HG02642 (cell line): ENCODE data around the gene BTF3L4.

Experiments used
- ATAC-seq: cut with Tn5 transposase; IDR thresholded peaks from one replicate; pipeline ENCODE4 v1.9.1; 2021; ENCODE audit warnings: mild to moderate bottlenecking; ENCODE audit not compliant: unreplicated experiment, poor library complexity

BTF3L4 gene

DNA sequence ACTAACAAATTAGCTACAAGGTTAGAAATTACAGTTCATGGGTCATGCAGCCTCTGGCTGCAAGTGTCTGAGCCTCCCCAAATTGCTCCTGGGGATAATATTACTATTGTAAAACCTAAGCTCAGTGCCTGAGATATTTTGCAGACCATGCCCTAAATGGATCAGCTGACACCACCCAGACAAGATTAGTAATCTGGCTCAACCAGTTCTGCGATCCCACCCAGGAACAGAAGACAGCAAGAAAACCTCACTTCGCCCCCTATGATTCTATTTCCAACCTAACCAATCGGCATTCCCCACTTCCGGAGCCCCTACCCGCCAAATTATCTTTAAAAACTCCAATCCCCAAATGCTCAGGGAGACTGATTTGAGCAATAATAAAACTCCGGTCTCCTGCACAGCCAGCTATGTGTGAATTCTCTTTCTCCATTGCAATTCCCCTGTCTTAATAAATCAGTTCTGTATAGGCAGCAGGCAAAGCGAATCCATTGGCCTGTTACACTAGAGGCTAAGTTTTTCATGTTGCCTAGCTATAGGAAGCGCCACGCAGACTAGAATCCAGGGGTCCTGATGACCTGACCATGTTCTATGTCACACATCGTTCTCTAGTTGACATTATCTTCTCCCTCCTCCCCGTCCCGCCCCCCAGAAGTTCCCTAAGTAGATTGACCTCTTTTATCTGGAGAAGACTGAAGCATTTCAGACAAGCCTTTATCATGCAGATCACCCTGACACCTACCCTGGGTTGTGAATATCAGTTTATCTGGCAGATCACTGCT is 63.4 kb downstream of the BTF3L4 start:
- ATAC-seq: no peak

DNA sequence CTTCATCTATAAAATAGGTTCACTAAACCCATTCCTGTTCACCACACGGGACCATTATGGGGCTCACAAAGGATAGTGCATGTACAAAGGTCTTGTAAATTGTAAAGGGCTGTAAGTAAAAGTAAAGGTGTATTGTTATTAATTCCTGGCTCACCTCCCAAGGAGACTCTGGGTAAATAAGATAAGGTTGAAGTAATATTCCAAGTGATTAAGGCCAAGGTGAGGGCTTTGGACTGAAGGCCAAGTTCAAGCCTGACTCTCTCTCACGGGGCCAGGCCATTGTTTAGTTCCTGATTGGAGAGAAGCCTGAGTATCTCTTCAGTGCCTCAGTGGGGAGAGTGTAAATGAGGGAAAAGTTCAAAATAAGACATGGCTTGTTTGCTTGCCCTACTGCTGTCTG is 66.3 kb downstream of the BTF3L4 start:
- no peak for ATAC-seq

DNA sequence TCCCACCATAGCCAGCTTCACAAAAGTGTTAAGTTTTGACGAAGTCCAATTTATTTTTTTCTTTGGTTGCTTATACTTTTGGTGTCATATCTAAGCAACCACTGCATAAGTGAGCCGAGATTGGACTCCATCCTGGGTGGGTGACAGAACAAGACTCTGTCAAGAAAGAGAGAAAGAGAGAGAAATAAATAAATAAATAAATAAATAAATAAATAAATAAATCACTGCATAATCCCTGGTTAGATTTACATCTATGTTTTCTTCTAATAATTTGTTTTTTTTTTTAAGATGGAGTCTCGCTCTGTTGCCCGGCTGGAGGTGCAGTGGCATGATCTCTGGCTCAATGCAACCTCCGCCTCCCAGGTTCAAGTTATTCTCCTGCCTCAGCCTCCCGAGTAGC is 67.5 kb downstream of the BTF3L4 start:
- no peak for ATAC-seq

DNA sequence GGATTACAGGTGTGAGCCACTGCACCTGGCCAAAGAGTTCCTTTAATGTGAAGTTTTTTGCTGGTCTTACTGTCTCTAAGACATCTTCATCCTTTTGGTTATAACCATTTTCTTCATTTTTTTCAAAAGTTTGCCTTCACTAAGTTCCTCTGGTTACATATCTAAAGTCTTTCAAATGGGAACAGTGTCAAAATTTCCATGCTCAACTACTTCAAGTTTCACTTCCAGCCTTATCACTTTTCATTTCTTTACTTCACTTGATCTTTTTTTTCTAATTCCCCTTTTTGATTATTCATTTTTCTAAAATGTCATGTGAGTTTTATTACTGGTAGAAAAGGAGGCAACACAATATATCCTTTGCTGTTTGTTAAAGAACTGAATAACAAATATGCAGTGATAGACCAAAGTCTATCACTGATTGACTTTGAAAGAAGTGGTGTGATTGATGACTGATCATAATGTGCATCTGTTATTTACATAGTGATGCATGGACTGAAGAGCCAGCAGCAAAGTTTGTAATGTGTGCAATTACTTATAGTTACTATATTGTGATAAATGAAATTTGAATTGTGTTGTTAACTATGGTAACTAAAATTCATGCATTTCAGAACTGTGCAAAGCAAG is 69.8 kb downstream of the BTF3L4 start:
- ATAC-seq: no peak

DNA sequence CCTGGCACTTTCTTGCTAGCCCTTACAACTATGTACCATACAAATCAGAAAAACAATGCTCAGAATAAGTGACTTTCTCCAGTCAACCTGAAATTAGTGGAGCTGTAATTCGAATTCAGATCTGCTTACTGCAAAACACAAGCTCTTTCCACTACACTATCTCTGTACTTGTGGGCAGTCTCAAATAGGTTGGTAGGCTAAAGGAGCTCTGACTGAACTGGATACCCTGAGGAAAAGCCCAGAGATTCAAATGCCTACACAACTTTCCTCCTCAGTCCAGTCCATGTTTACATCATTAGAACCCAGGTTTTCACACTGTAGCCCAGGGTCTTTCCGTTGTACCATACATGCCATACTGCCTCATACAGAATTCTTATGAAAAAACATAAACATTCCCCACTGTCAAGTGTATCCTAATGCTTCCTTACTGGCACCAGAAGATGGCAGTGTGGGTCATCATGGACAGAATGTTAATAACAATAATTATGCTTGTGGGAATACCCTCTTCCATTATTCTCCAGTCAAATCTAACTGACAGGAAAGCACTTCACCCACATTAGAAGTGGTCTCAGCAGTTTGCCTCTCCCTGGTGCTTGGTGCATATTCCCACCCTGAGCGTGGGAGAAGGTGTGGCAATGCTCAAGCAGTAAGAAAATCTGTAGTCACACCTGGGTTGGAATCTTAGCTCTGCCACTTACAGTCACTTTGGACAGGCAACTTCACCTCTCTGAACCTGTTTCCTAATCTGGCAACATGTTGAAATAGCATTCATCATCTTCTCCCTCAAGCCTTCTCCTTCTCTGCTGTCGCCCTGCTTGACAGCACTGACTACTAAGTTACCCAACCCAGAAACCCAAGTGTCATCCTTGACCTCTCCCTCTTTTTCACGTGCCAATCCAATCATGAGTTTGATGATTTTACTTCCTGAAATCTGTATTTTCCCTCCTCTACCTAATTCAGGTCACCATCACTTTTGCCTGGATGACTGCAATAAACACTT is 71.4 kb downstream of the BTF3L4 start:
- ATAC-seq: no peak

DNA sequence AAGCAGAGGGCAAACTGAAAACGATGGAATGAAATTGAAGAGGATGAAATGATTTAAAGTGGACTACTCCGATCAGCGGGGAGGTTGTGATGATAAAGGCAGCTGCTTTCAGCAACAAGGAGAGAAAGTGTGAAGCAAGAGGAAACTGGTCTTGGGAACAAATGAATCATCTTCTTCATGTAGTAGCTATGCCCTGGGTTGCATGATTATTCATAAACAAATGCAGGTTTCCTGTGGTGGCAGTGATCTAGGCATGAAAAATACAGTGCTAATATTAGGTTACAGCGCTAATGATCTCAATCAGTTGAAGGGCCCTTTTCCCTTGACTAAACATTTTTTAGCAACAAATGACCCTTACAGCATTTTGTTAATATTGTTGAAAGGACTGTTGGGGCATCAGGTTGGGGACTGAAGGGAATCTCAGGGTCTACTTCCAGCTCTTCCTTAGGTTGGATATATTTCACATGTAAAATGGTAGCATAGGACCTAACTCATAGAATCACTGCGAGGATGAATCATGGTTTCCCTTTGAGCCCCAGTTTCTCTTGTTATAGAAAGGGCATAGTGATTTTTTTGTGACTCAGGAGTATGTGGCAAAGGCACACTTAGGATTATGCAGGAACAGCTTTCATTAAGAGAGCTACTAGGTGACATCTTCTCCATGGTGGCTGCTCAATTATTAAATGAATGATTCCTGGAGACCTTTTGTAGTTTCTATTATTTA is 83.9 kb downstream of the BTF3L4 start:
- ATAC-seq: no peak
